ENCODE results near the gene EIF3L. TPM values are rescaled to one million over a fixed set of nuclear protein-coding genes. Genes with fewer than 3 reads are reported as not detected.

The EIF3L gene
- total RNA-seq, 1 donor from 2014 or later = 325 TPM

- Mint-ChIP-seq H3K9me3 (ENCODE audit: low read depth) (no peaks in the 10 kb centered on the region), H3K27me3 (ENCODE audit: low read depth) (no peaks in the 10 kb centered on the region), H3K4me3 (ENCODE audit: unreplicated experiment) (no peak overlapping the region), H3K27ac (ENCODE audit: unreplicated experiment) (no peak overlapping the region), H3K36me3 (ENCODE audit: low read depth) (peaks cover 16% of the 10 kb centered on the region), H3K4me1 (ENCODE audit: low read depth) (peaks cover 7% of the 10 kb centered on the region)
- no peak for DNase-seq (ENCODE audit: low spot score)
- no peak for TF ChIP-seq CTCF (IDR thresholded peaks at IDR 0.05)
These were observed 17.7 kb upstream of the EIF3L start for GRCh38 chr22:37831472-37831871.

GRCh38 chr22:37832022-37832857 is 17.0 kb upstream of the EIF3L start:
- DNase-seq (ENCODE audit: low spot score) = no peak
- H3K4me3 Mint-ChIP-seq (ENCODE audit: unreplicated experiment) = no peak overlapping the region
- H3K27me3 Mint-ChIP-seq (ENCODE audit: low read depth) = no peaks in the 10 kb centered on the region
- peaks cover under 1% of the 10 kb centered on the region for H3K4me1 Mint-ChIP-seq (ENCODE audit: low read depth)
- no peak for TF ChIP-seq CTCF (IDR thresholded peaks at IDR 0.05)
- H3K36me3 Mint-ChIP-seq (ENCODE audit: low read depth) = peaks cover 18% of the 10 kb centered on the region
- H3K9me3 Mint-ChIP-seq (ENCODE audit: low read depth) = no peaks in the 10 kb centered on the region
- H3K27ac Mint-ChIP-seq (ENCODE audit: unreplicated experiment) = no peak overlapping the region

GRCh38 chr22:37842015-37842793 is 7.0 kb upstream of the EIF3L start:
- no peak for TF ChIP-seq CTCF (IDR thresholded peaks at IDR 0.05)
- H3K9me3 Mint-ChIP-seq (ENCODE audit: low read depth) = peaks cover 3% of the 10 kb centered on the region
- no peak for DNase-seq (ENCODE audit: low spot score)
- peaks cover 6% of the 10 kb centered on the region for H3K36me3 Mint-ChIP-seq (ENCODE audit: low read depth)
- H3K4me3 Mint-ChIP-seq (ENCODE audit: unreplicated experiment) = peak overlapping the region; percentile 73
- no peaks in the 10 kb centered on the region for H3K27me3 Mint-ChIP-seq (ENCODE audit: low read depth)
- H3K4me1 Mint-ChIP-seq (ENCODE audit: low read depth) = peaks cover 15% of the 10 kb centered on the region
- H3K27ac Mint-ChIP-seq (ENCODE audit: unreplicated experiment) = peak overlapping the region; percentile 42

- H3K4me3 Mint-ChIP-seq (ENCODE audit: unreplicated experiment) = peak overlapping the region; percentile 73
- peaks cover 3% of the 10 kb centered on the region for H3K9me3 Mint-ChIP-seq (ENCODE audit: low read depth)
- peaks cover 3% of the 10 kb centered on the region for H3K36me3 Mint-ChIP-seq (ENCODE audit: low read depth)
- H3K27ac Mint-ChIP-seq (ENCODE audit: unreplicated experiment) = peak overlapping the region; percentile 78
- H3K4me1 Mint-ChIP-seq (ENCODE audit: low read depth) = peaks cover 24% of the 10 kb centered on the region
- no peak for TF ChIP-seq CTCF (IDR thresholded peaks at IDR 0.05)
- no peaks in the 10 kb centered on the region for H3K27me3 Mint-ChIP-seq (ENCODE audit: low read depth)
- no peak for DNase-seq (ENCODE audit: low spot score)
These were observed 5.5 kb upstream of the EIF3L start for GRCh38 chr22:37843741-37844089.

GRCh38 chr22:37844904-37845329 is 4.3 kb upstream of the EIF3L start:
- Mint-ChIP-seq H3K4me1 (ENCODE audit: low read depth) (peaks cover 34% of the 10 kb centered on the region), H3K27me3 (ENCODE audit: low read depth) (no peaks in the 10 kb centered on the region), H3K27ac (ENCODE audit: unreplicated experiment) (peak overlapping the region; percentile 91), H3K9me3 (ENCODE audit: low read depth) (peaks cover 3% of the 10 kb centered on the region), H3K36me3 (ENCODE audit: low read depth) (peaks cover 1% of the 10 kb centered on the region), H3K4me3 (ENCODE audit: unreplicated experiment) (peak overlapping the region; percentile 78)
- no peak for TF ChIP-seq CTCF (IDR thresholded peaks at IDR 0.05)
- no peak for DNase-seq (ENCODE audit: low spot score)

All from chondrocyte (in vitro differentiated cells).